OCI-LY1 (cell line): ENCODE measurements around the gene CCL11.

ENCODE experiments used
- EZH2 ChIP-seq: fragments of 200-600 bp; sonication (generic), shearing (Covaris generic); IDR thresholded peaks from 2 replicates; pipeline ENCODE4 v1.8.0; 2017; ENCODE audit warnings: borderline replicate concordance, mixed run types, mild to moderate bottlenecking, antibody characterized with exemption, low read length, moderate library complexity, mixed read lengths
- TF ChIP-seq, protein P1 (sequence below): fragments of 200-600 bp; sonication (generic), shearing (Covaris generic); IDR thresholded peaks from 2 replicates; pipeline ENCODE4 v1.5.1; 2017; ENCODE audit warnings: mild to moderate bottlenecking, antibody characterized with exemption, low read length, moderate library complexity, mixed read lengths

DNA sequence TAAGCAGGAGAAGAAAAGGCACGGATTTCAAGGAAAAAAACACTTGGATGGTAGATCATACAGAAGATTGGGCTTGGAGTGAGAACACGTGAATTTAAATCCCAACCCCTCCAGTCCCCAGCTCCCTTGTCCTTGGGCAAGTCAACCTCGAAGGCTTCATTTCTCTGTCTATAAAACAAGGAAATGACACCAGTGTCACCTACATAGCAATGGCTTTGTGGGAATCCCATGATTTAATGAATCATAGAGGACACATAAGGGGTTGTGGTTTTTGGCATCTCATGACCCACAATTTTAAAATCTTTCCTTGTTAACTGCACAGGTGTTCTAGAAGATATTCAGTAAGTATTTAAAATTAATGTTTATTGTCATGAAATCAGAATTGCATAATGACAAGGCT, 38.7 kb upstream of the CCL11 start:
- TF ChIP-seq, protein P1, sequence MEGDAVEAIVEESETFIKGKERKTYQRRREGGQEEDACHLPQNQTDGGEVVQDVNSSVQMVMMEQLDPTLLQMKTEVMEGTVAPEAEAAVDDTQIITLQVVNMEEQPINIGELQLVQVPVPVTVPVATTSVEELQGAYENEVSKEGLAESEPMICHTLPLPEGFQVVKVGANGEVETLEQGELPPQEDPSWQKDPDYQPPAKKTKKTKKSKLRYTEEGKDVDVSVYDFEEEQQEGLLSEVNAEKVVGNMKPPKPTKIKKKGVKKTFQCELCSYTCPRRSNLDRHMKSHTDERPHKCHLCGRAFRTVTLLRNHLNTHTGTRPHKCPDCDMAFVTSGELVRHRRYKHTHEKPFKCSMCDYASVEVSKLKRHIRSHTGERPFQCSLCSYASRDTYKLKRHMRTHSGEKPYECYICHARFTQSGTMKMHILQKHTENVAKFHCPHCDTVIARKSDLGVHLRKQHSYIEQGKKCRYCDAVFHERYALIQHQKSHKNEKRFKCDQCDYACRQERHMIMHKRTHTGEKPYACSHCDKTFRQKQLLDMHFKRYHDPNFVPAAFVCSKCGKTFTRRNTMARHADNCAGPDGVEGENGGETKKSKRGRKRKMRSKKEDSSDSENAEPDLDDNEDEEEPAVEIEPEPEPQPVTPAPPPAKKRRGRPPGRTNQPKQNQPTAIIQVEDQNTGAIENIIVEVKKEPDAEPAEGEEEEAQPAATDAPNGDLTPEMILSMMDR: no peak
- TF ChIP-seq EZH2: no peak
